VCaP (cell line): ENCODE data around the gene OAF.
A peak's percentile ranks its signal among the peaks of the same experiment; 100 is the strongest.
"Not testable (repeated sequence)": the region's sequence is repeated elsewhere in the genome, so short reads cannot be mapped to it uniquely, and the experiment has no call there.

Experiments used
- H3K27ac ChIP-seq: fragments of 450-650 bp; 2 replicates; pipeline ENCODE4 v1.5.1; 2017
- CTCF ChIP-seq: fragments of 450-650 bp; conservative IDR thresholded peaks from 2 replicates; pipeline ENCODE4 v1.5.1; 2017; ENCODE audit warnings: mild to moderate bottlenecking, moderate library complexity

The OAF gene

GRCh38 chr11:120172054-120172911 is 38.5 kb upstream of the OAF start:
- H3K27ac ChIP-seq, result no peak overlapping the region
- peak; percentile 90 for TF ChIP-seq CTCF

GRCh38 chr11:120173019-120173705 is 37.7 kb upstream of the OAF start:
- TF ChIP-seq CTCF, result no peak

GRCh38 chr11:120173807-120174206 is 37.0 kb upstream of the OAF start:
- TF ChIP-seq CTCF, result no peak
- no peak overlapping the region for H3K27ac ChIP-seq

More at GRCh38 chr11:120173019-120173705, 37.7 kb upstream of the OAF start:
- H3K27ac ChIP-seq, result no peak overlapping the region

- TF ChIP-seq CTCF, result no peak
- H3K27ac ChIP-seq, result no peak overlapping the region
Observed at GRCh38 chr11:120174866-120175265, 36.0 kb upstream of the OAF start.

GRCh38 chr11:120178561-120179056 is 32.2 kb upstream of the OAF start:
- TF ChIP-seq CTCF, result no peak
- H3K27ac ChIP-seq, result no peak overlapping the region

GRCh38 chr11:120179057-120179672 is 31.7 kb upstream of the OAF start:
- TF ChIP-seq CTCF, result no peak
- no peak overlapping the region for H3K27ac ChIP-seq

GRCh38 chr11:120180063-120180462 is 30.8 kb upstream of the OAF start:
- not testable (repeated sequence) for H3K27ac ChIP-seq
